H1 (cell line): ENCODE data around the gene HEBP1. TPM values are rescaled to one million over a fixed set of nuclear protein-coding genes. Genes with fewer than 3 reads are reported as not detected.

Source experiments
- CTCF ChIA-PET: fragments of 300-600 bp; sonication (Branson Sonifier 250); formaldehyde crosslinking; loops from one replicate; lab custom pipeline; 2021; ENCODE audit not compliant: partially characterized antibody; lab: Charles Lee
- POLR2A ChIA-PET: fragments of 300-600 bp; sonication (Branson Sonifier 250); formaldehyde crosslinking; loops from one replicate; lab custom pipeline; 2021; ENCODE audit warnings: inconsistent platforms; ENCODE audit not compliant: partially characterized antibody; lab: Charles Lee
- DNase-seq, 2 experiments: peaks; one replicate each; pipeline versions ENCODE4 v3.0.0 to v3.0.0-alpha.2; 2010 to 2022; ENCODE audit warnings: low spot score in 2 of 2, low read depth in 1 of 2, mixed read lengths in 1 of 2
- FAIRE-seq: peaks from 2 replicates; lab custom pipeline; 2011; peaks lifted over from hg19 to GRCh38; lab: Jason Lieb, UNC
- H2AFZ ChIP-seq: 2 replicates; pipeline ENCODE4 v1.8.1; 2012; ENCODE audit warnings: low read length, inconsistent platforms
- H2AK5ac ChIP-seq: 2 replicates; pipeline ENCODE4 v1.6.1; 2013; ENCODE audit warnings: low read depth, low read length
- H2BK120ac ChIP-seq: replicated peaks from 2 replicates; pipeline ENCODE3; 2013; ENCODE audit warnings: low read depth, low read length, inconsistent platforms
- H2BK12ac ChIP-seq: 2 replicates; pipeline ENCODE4 v1.6.1; 2013; ENCODE audit warnings: low read depth, low read length
- H2BK15ac ChIP-seq: 2 replicates; pipeline ENCODE4 v1.6.1; 2013; ENCODE audit warnings: low read length
- H2BK20ac ChIP-seq: 2 replicates; pipeline ENCODE4 v1.6.1; 2013; ENCODE audit warnings: low read length
- H2BK5ac ChIP-seq: 2 replicates; pipeline ENCODE4 v1.6.1; 2013; ENCODE audit warnings: low read depth, low read length
- H3K14ac ChIP-seq: 2 replicates; pipeline ENCODE4 v1.6.1; 2013; ENCODE audit warnings: inconsistent platforms; ENCODE audit not compliant: insufficient read length
- H3K18ac ChIP-seq: 2 replicates; pipeline ENCODE4 v1.6.1; 2013; ENCODE audit warnings: low read length; ENCODE audit errors: extremely low read depth
- H3K23ac ChIP-seq: 2 replicates; pipeline ENCODE4 v1.6.1; 2013; ENCODE audit warnings: inconsistent platforms; ENCODE audit not compliant: insufficient read length
- H3K23me2 ChIP-seq: 2 replicates; pipeline ENCODE4 v1.6.1; 2013; ENCODE audit warnings: low read depth, low read length
- H3K27ac ChIP-seq: 2 replicates; pipeline ENCODE4 v1.6.1; 2011; ENCODE audit warnings: low read depth, low read length, inconsistent platforms
- H3K27me3 ChIP-seq, 4 experiments: replicated peaks in 1 of 4; 1 replicate in 1 of 4; 2 replicates in 3 of 4; pipeline versions ENCODE4 v1.6.1 to v1.8.1; 2011 to 2013; ENCODE audit warnings: low read length in 3 of 4, mild to moderate bottlenecking in 3 of 4, inconsistent platforms in 2 of 4, mixed read lengths in 2 of 4, moderate library complexity in 1 of 4; ENCODE audit not compliant: control insufficient read depth in 3 of 4, insufficient read depth in 3 of 4; ENCODE audit errors: extremely low read depth in 1 of 4
- H3K36me3 ChIP-seq, 4 experiments: 2 replicates each; pipeline versions ENCODE4 v1.6.1 to v1.8.1; 2011 to 2013; ENCODE audit warnings: mild to moderate bottlenecking in 4 of 4, low read length in 3 of 4, moderate library complexity in 2 of 4, control low read depth in 1 of 4, inconsistent platforms in 1 of 4; ENCODE audit not compliant: insufficient read depth in 4 of 4, control insufficient read depth in 2 of 4
- H3K4ac ChIP-seq: replicated peaks from 2 replicates; pipeline ENCODE3; 2013; ENCODE audit warnings: low read length, low read depth, mixed read lengths, inconsistent platforms; ENCODE audit not compliant: insufficient read length
- H3K4me1 ChIP-seq, 4 experiments: replicated peaks in 1 of 4; 1 replicate in 1 of 4; 2 replicates in 3 of 4; pipeline versions ENCODE4 v1.6.1 to v1.8.1; 2011 to 2013; ENCODE audit warnings: low read length in 3 of 4, inconsistent platforms in 2 of 4, mixed read lengths in 1 of 4; ENCODE audit not compliant: insufficient read depth in 4 of 4, control insufficient read depth in 3 of 4
- H3K4me2 ChIP-seq, 2 experiments: 2 replicates each; pipeline versions ENCODE4 v1.6.1 to v1.8.1; 2011 to 2013; ENCODE audit warnings: low read depth in 2 of 2, low read length in 2 of 2, control low read depth in 1 of 2, inconsistent platforms in 1 of 2, mild to moderate bottlenecking in 1 of 2; ENCODE audit not compliant: insufficient read depth in 1 of 2
- H3K4me3 ChIP-seq, 4 experiments: fragments of 200-600, 300-600 bp in 1 of 4; sonication (generic), shearing (Covaris generic), sonication (Bioruptor Twin) in 1 of 4; 2 replicates each; pipeline versions ENCODE4 v1.5.1 to v1.8.1; 2011 to 2016; ENCODE audit warnings: low read length in 4 of 4, low read depth in 3 of 4, control low read depth in 2 of 4, inconsistent platforms in 2 of 4, mild to moderate bottlenecking in 2 of 4, mixed read lengths in 1 of 4, moderate library complexity in 1 of 4; ENCODE audit not compliant: insufficient read depth in 2 of 4; ENCODE audit errors: extremely low read depth in 1 of 4
- H3K56ac ChIP-seq: replicated peaks from 2 replicates; pipeline ENCODE3; 2013; ENCODE audit warnings: low read depth, mild to moderate bottlenecking, mixed read lengths, low read length, inconsistent platforms; ENCODE audit not compliant: insufficient read length
- H3K79me1 ChIP-seq: 2 replicates; pipeline ENCODE4 v1.6.1; 2013; ENCODE audit warnings: low read depth, low read length, control low read depth
- H3K79me2 ChIP-seq, 2 experiments: 2 replicates each; pipeline versions ENCODE4 v1.6.1 to v1.8.1; 2012 to 2013; ENCODE audit warnings: low read length in 2 of 2, mild to moderate bottlenecking in 2 of 2, inconsistent platforms in 1 of 2; ENCODE audit not compliant: insufficient read depth in 2 of 2, control insufficient read depth in 1 of 2
- H3K9ac ChIP-seq, 4 experiments: replicated peaks in 1 of 4; 1 replicate in 1 of 4; 2 replicates in 3 of 4; pipeline versions ENCODE4 v1.6.1 to v1.8.1; 2011 to 2013; ENCODE audit warnings: low read depth in 3 of 4, low read length in 3 of 4, control low read depth in 2 of 4, mild to moderate bottlenecking in 2 of 4, moderate library complexity in 2 of 4, inconsistent platforms in 1 of 4; ENCODE audit errors: extremely low read depth in 1 of 4
- H3K9me3 ChIP-seq, 2 experiments: 2 replicates each; pipeline versions ENCODE4 v1.6.1 to v1.8.1; 2012 to 2013; ENCODE audit warnings: mild to moderate bottlenecking in 2 of 2, moderate library complexity in 2 of 2, control low read depth in 1 of 2, inconsistent platforms in 1 of 2, low read depth in 1 of 2, low read length in 1 of 2, mixed read lengths in 1 of 2; ENCODE audit not compliant: insufficient read depth in 2 of 2
- H4K20me1 ChIP-seq, 2 experiments: replicated peaks in 1 of 2; 2 replicates each; pipeline versions ENCODE3 to v1.8.1; 2011 to 2013; ENCODE audit warnings: inconsistent platforms in 2 of 2, low read length in 2 of 2, mild to moderate bottlenecking in 1 of 2; ENCODE audit not compliant: insufficient read depth in 2 of 2, control insufficient read depth in 1 of 2
- H4K5ac ChIP-seq: 2 replicates; pipeline ENCODE4 v1.6.1; 2013; ENCODE audit warnings: low read length, low read depth, mixed read lengths, inconsistent platforms; ENCODE audit not compliant: insufficient read length
- H4K8ac ChIP-seq: 2 replicates; pipeline ENCODE4 v1.8.0; 2013; ENCODE audit warnings: mild to moderate bottlenecking, moderate library complexity, low read length, inconsistent platforms; ENCODE audit not compliant: insufficient read depth; ENCODE audit errors: extremely low read depth
- H4K91ac ChIP-seq: replicated peaks from 2 replicates; pipeline ENCODE3; 2013; ENCODE audit warnings: low read length, mixed read lengths, inconsistent platforms; ENCODE audit not compliant: insufficient read length
- HDAC6 ChIP-seq: IDR thresholded peaks from one replicate; pipeline ENCODE4 v1.7.1; 2012; ENCODE audit warnings: low read depth, mild to moderate bottlenecking, inconsistent platforms, low read length, moderate library complexity
- MAX ChIP-seq: IDR thresholded peaks from 2 replicates; pipeline ENCODE4 v1.6.1; 2012; ENCODE audit warnings: inconsistent platforms
- POLR2AphosphoS5 ChIP-seq: IDR thresholded peaks from 2 replicates; pipeline ENCODE4 v1.6.1; 2011; ENCODE audit warnings: low read depth, low read length
- POU5F1 ChIP-seq: IDR thresholded peaks from 2 replicates; pipeline ENCODE4 v1.6.1; 2011; ENCODE audit warnings: low read depth, mild to moderate bottlenecking, low read length, moderate library complexity
- SIN3A ChIP-seq, 2 experiments: IDR thresholded peaks in 1 of 2; conservative IDR thresholded peaks in 1 of 2; 2 replicates each; pipeline ENCODE4 v1.6.1; 2011 to 2012; ENCODE audit warnings: low read length in 2 of 2, improper control_type of control experiment in 1 of 2, low read depth in 1 of 2, mild to moderate bottlenecking in 1 of 2
- SIX5 ChIP-seq: IDR thresholded peaks from 2 replicates; pipeline ENCODE4 v1.6.1; 2011; ENCODE audit warnings: mild to moderate bottlenecking, low read depth, low read length
- SP4 ChIP-seq: IDR thresholded peaks from 2 replicates; pipeline ENCODE4 v1.6.1; 2012; ENCODE audit warnings: low read length, inconsistent platforms
- TBP ChIP-seq: IDR thresholded peaks from 2 replicates; pipeline ENCODE4 v1.6.1; 2011; ENCODE audit warnings: low read depth, low read length, improper control_type of control experiment
- TEAD4 ChIP-seq: IDR thresholded peaks from 2 replicates; pipeline ENCODE4 v1.6.1; 2012; ENCODE audit warnings: low read depth, low read length, inconsistent platforms, mixed read lengths
- ZNF274 ChIP-seq: IDR thresholded peaks from 2 replicates; pipeline ENCODE4 v1.7.0; 2012; ENCODE audit warnings: low read length, borderline replicate concordance; ENCODE audit errors: extremely low read depth
- WGBS, 2 experiments: shearing (Covaris generic) in 1 of 2; methylation state at CpG; one replicate each; pipeline versions ENCODE4 v1.1.6 to v1.1.7; 2013 to 2015; ENCODE audit warnings: low lambda C conversion rate in 2 of 2, mixed read lengths in 2 of 2, inconsistent platforms in 1 of 2, low coverage in 1 of 2, missing lambda C conversion rate in 1 of 2; ENCODE audit not compliant: insufficient replicate concordance in 2 of 2, insufficient coverage in 1 of 2, insufficient read length in 1 of 2; ENCODE audit errors: extremely low coverage in 1 of 2, missing lambda C conversion rate in 1 of 2; 5-methylcytosine and 5-hydroxymethylcytosine counted together
- polyA plus RNA-seq, 7 experiments: library from polyadenylated mRNA; depleted of rRNA in 3 of 7; stranded (reverse) in 5 of 7; unstranded in 2 of 7; fragments of >200 nt in 5 of 7; fragments of 200-250 nt in 2 of 7; gene quantifications; 1 replicate in 5 of 7; 2 replicates in 1 of 7; 4 replicates in 1 of 7; pipeline versions ENCODE4 v1.2.1 to v1.2.3, GENCODE V29; 2011 to 2013; ENCODE audit warnings: missing spikeins in 2 of 7, mixed read lengths in 2 of 7
- total RNA-seq: library from RNA; stranded (reverse); fragmentation: NEBNext Ultra II Directional; extraction: Animal tissue kit (Norgen Biotek cat#: 25700); gene quantifications from 2 replicates; pipeline ENCODE4 v1.2.1, GENCODE V29; 2021

The HEBP1 gene
- total and polyA plus RNA-seq, 2 of the 8 experiments (the other 6 are each of a cell fraction or from before 2014, with no cell fraction given): 30.8 to 56.1 TPM

GRCh38 chr12:13044002-13044905 lies 44.2 kb upstream of the HEBP1 start, which contains the start of gene FAM234B:
FAM234B (plus strand) TSS chr12:13044381; CDS start chr12:13044404, 23 bp downstream.
- DNase-seq (peak in 1 of 2 experiments; percentile 90), FAIRE-seq (no peak)
- Histone ChIP-seq H3K18ac (peak within 1 kb of the TSS; percentile 86; the same call in 1 of the 2 replicates), H2BK5ac (peak within 1 kb of the TSS; percentile 8; the same call in 1 of the 2 replicates), H3K56ac (no peak within 1 kb of the TSS), H3K23me2 (peaks cover 9% of the 10 kb centered on the region), H2BK120ac (no peak within 1 kb of the TSS), H3K79me2 (peaks cover 0 to 27% of the 10 kb centered on the region in 2 experiments; a peak in 3 of 4 replicates), H2BK12ac (no peak within 1 kb of the TSS), H4K8ac (peak within 1 kb of the TSS; percentile 78), H3K14ac (no peak within 1 kb of the TSS), H3K23ac (no peak within 1 kb of the TSS), H3K9ac (peak within 1 kb of the TSS in 3 of 4 experiments; percentile 55 to 56 (median 56); a peak in 6 of 7 replicates), H3K9me3 (no peaks in the 10 kb centered on the region), H2AFZ (peak within 1 kb of the TSS; percentile 92), H3K36me3 (no peaks in the 10 kb centered on the region; a peak in 1 of 8 replicates), H4K5ac (peak within 1 kb of the TSS; percentile 78), H3K27me3 (no peaks in the 10 kb centered on the region), H2BK15ac (no peak within 1 kb of the TSS), H3K4me2 (peak within 1 kb of the TSS; percentile 70 to 75), H2AK5ac (no peak within 1 kb of the TSS), H3K4me3 (peak within 1 kb of the TSS; percentile 73 to 84 (median 80)), H3K79me1 (peaks cover 2% of the 10 kb centered on the region; the same call in 1 of the 2 replicates), H3K4ac (no peak within 1 kb of the TSS), H3K27ac (no peak within 1 kb of the TSS; the same call in 1 of the 2 replicates), H2BK20ac (0 out of 2 replicates have a peak within 1 kb of the TSS, but pooled peaks have one; percentile 3), H4K91ac (no peak within 1 kb of the TSS), H3K4me1 (peaks cover 0 to 3% (median under 1%) of the 10 kb centered on the region in 4 experiments; a peak in 2 of 7 replicates), H4K20me1 (peaks cover 0 to 1% of the 10 kb centered on the region in 2 experiments)
- 6% methylated on average over 67 of the region's 74 CpGs; no CpG with 5 or more reads in 1 of the 2 experiments for WGBS, 2 experiments
- ChIA-PET POLR2A (interaction anchor here (0.7 to 1.3 kb wide), 3 partner anchors 43 to 49 kb away, joined by 3 to 5 read pairs (median 4); no protein-coding TSS in a partner anchor), CTCF (interaction anchor here (1.0 to 3.1 kb wide), 21 partner anchors 9 to 938 kb away, joined by 3 to 12 read pairs (median 5); partner anchors contain the start of gene EMP1)
- TF ChIP-seq TBP: peak; percentile 32; the same call in 1 of the 2 replicates
- no peak for TF ChIP-seq ZNF274
- TF ChIP-seq HDAC6: no peak
- peak; percentile 24; the same call in 1 of the 2 replicates for TF ChIP-seq SP4
- no peak for TF ChIP-seq POLR2AphosphoS5
- peak in 1 of 2 experiments; percentile 42; a peak in 1 of 4 replicates for TF ChIP-seq SIN3A (conservative IDR thresholded peaks at IDR 0.05 in 1 of 2, IDR thresholded peaks at IDR 0.05 in 1 of 2; ENCODE audit: low read depth in 1 of 2, low read length in 2 of 2)
- TF ChIP-seq TEAD4: no peak
- TF ChIP-seq MAX: peak; percentile 54
- no peak for TF ChIP-seq POU5F1
- TF ChIP-seq SIX5: peak; percentile 72
